ENCODE measurements around the gene YKT6. TPM values are rescaled to one million over a fixed set of nuclear protein-coding genes. Genes with fewer than 3 reads are reported as not detected.

The YKT6 gene
- total RNA-seq, 4 donors from 2014 or later: 43.3 to 50.7 (median 49.7) TPM

DNA sequence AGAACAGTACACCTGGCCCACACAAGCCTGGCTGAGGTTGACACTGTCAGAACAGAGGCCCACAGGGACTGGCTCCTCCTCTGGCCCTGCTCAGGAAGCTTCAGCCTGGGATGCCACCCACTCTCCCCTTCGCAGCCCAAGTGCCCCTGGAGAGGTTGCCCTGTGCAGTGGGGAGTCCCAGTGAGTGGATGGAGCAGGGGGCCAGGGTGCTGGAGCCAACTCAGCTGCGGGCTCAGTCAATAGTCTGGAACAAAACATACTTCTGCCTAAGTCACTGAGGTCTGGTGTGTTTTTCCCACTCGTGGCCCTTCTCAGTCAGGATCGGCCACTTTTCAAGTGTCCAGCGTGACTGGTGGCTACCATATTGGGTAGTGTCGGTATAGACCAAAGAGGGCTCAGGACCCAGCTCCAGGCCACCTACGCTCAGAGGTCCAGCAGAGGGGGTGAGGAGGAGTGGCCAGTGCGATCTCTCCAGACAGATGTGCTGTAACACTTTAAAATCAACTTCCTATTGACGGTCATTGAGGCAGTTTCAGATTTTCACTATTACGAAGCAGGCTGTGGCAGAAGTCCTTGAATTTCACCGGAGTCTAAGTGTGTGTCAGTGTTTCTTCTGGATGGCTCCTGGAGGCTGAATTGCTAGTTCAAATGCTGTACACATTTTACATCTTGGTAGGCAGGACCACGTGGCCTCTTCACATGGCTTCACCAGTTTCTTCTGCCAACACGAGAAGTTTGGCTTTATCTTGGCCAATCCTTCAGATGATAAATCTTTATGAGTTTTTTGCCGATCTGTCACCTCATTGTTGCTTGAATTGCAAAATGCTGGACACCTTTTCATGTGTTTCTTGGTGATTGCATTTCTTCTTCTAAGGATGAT, 10.5 kb upstream of the YKT6 start:
- TF ChIP-seq, protein P1, sequence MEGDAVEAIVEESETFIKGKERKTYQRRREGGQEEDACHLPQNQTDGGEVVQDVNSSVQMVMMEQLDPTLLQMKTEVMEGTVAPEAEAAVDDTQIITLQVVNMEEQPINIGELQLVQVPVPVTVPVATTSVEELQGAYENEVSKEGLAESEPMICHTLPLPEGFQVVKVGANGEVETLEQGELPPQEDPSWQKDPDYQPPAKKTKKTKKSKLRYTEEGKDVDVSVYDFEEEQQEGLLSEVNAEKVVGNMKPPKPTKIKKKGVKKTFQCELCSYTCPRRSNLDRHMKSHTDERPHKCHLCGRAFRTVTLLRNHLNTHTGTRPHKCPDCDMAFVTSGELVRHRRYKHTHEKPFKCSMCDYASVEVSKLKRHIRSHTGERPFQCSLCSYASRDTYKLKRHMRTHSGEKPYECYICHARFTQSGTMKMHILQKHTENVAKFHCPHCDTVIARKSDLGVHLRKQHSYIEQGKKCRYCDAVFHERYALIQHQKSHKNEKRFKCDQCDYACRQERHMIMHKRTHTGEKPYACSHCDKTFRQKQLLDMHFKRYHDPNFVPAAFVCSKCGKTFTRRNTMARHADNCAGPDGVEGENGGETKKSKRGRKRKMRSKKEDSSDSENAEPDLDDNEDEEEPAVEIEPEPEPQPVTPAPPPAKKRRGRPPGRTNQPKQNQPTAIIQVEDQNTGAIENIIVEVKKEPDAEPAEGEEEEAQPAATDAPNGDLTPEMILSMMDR (IDR thresholded peaks at IDR 0.05; ENCODE audit: low read depth): no peak

DNA sequence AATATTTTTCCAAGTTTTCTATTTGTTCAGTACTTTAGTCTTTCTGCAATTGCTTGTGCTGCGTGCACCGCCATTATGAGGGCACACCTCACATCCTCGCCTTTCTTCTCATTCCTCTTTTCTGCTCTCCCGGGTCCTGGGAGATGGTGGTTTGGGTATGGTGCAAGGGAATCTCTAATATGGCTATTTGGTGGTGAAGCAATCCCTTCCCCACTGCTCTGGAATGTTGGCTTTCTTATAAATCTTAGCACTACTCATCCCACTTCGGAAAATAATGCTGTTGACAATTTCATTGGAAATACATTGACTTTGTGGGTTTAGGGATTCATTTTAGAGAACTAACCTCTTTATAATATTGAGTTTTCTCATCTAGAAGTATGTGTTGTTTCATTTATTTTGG, 9.6 kb upstream of the YKT6 start:
- TF ChIP-seq, protein P1 (IDR thresholded peaks at IDR 0.05; ENCODE audit: low read depth): no peak

DNA sequence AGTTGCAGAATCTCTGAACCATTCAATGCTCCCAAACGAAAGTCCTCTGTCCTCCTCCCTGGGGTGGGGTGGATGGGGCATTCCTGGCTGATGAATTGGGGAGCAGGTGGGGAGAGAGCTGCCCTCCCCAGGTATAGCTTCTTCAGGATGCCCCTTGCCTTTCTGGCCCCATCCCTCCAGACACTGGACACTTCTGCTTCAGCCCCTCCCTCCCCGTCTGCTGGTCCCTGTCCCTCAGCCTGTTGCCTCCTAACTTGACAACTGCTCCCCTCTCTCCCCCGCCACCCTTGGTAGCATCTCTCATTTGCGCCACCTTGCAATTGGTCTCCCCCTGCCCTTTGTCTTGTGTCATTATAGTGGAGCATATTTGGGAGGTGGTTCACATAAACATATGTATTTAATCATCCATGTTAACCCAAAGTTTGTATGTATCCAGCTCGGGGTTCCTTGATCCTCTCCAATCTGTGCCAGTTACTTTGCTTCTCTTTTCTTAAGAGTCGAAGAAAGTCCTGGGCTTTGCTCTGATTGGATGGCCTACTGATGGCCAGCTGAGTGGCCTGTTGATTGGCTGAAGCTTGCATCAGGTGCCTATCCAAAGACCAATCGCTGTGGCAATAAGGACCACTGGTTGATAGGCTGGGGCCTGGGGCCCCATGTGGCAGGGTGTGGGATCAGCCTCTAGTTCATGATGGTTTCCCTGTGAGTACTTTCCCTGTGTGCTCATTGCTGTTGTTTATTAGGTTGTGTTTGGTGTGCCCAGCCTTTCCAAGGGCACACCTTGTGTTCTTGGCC, 7.6 kb upstream of the YKT6 start:
- TF ChIP-seq, protein P1 (IDR thresholded peaks at IDR 0.05; ENCODE audit: low read depth): no peak

DNA sequence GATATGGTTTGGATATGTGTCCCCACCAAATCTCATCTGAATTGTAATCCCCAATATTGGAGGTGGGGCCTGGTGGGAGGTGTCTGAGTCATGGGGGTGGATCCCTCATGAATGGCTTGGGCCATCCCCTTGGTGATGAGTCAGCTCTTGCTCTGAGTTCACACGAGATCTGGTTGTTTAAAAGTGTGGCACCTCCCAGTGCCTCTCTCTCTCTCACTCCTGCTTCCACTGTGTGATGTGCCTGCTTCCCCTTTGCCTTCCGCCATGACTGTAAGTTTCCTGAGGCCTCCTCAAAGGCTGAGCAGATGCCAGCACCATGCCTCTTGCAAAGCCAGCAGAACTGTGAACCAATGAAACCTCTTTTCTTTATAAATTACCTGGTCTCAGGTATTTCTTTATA, 6.7 kb upstream of the YKT6 start:
- TF ChIP-seq, protein P1 (IDR thresholded peaks at IDR 0.05; ENCODE audit: low read depth): no peak

DNA sequence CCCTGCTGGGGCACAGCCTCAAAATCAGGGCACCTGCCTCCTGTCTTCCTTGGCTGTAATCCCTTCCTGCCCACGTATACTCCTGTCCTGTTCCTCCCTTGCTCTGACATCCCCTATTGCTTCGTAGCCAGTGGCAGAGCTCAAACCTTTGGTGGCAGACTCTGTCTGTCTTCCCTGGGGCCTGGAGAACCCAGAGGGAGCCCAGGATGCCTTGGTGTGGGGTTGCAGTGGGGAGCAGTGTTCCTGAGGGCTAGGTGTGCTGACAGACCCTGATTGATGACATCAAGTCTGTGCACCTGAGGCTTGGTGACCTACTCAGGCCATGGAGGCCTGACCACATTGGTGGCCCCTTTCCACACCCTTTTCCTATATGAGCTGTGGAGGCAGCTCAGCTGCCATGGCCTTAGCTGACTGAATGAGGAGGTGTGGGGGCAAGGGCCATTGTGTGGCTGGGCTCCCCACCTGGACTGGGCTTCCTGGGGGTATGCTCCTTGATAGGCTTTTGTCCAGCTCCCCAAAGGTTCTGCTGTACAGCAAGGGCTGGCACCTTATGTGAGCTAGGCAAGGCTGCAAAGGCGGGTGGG, 6.1 kb upstream of the YKT6 start:
- TF ChIP-seq, protein P1 (IDR thresholded peaks at IDR 0.05; ENCODE audit: low read depth): no peak

DNA sequence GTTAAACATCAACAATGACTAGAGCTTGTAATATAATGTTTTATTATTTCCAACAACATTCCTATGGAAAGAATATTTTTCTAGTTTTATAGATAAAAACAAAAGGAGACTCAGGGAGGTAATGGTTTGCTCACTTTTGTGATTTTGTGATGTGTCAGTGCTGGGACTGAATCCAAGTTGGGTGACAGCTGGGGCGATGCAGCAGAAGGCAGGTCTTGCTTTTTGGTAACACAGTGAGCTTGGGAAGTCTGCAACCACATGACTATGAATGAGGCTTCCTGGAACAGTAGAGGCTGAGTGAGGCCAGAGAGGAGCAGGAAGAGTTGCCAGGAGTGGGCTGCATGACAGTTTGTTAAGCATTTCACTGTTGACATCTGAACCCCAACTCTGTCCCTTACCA, 4.9 kb upstream of the YKT6 start:
- TF ChIP-seq, protein P1 (IDR thresholded peaks at IDR 0.05; ENCODE audit: low read depth): no peak

DNA sequence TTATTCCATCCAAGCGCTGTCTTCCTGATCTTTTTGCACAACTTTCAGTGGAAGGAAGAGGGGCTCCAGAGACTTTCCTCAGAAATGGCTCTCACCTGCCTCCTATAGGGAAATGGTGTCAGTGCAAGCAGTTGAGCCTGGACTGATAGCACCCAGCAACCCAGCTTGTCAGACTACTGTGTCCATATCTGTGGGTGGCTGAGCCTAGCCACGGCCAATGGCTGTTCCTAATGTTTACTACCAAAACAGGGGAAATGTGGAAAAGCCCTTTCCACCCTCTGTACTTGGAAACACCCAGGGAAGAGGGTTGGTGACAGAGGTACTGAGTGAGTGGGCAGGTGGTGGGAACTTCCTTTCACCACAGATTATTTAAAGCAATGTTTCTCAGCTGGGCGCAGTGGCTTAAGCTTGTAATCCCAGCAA, 4.3 kb upstream of the YKT6 start:
- TF ChIP-seq, protein P1 (IDR thresholded peaks at IDR 0.05; ENCODE audit: low read depth): no peak

All from subcutaneous adipose tissue (tissue), 4 donors.